Esophagus muscularis mucosa (tissue), 4 donors: ENCODE measurements around the gene ADCY1. TPM values are rescaled to one million over a fixed set of nuclear protein-coding genes. Genes with fewer than 3 reads are reported as not detected.

ENCODE experiments used
- DNase-seq: peaks from one replicate; pipeline ENCODE4 v3.0.0-alpha.2; 2017; ENCODE audit errors: extremely low spot score
- H3K27ac ChIP-seq, 4 donors: fragments of 200-600 bp; sonication (generic); replicated peaks in 1 of 4; 1 replicate in 3 of 4; 2 replicates in 1 of 4; pipeline ENCODE4 v1.5.1; 2016 to 2019; ENCODE audit warnings: mild to moderate bottlenecking in 1 of 4
- H3K27me3 ChIP-seq, 4 donors: fragments of 200-600 bp; sonication (generic); one replicate each; pipeline versions ENCODE4 v1.5.1 to v1.6.0; 2016 to 2019
- H3K36me3 ChIP-seq, 4 donors: fragments of 200-600 bp; sonication (generic); one replicate each; pipeline ENCODE4 v1.5.1; 2016 to 2019
- H3K4me1 ChIP-seq, 4 donors: fragments of 200-600 bp; sonication (generic); one replicate each; pipeline ENCODE4 v1.5.1; 2016 to 2019
- H3K4me3 ChIP-seq, 4 donors: fragments of 200-600 bp; sonication (generic); 1 replicate in 2 of 4; 2 replicates in 2 of 4; pipeline ENCODE4 v1.5.1; 2016 to 2019; ENCODE audit warnings: mild to moderate bottlenecking in 4 of 4, moderate library complexity in 1 of 4
- H3K9me3 ChIP-seq, 4 donors: fragments of 200-600 bp; sonication (generic); 1 replicate in 3 of 4; 2 replicates in 1 of 4; pipeline ENCODE4 v1.5.1; 2016 to 2019
- EP300 ChIP-seq: sonication (generic); formaldehyde crosslinking; IDR thresholded peaks from one replicate; pipeline ENCODE4 v1.6.1; 2017; ENCODE audit warnings: antibody characterized with exemption
- POLR2A ChIP-seq: fragments of 450-650 bp; IDR thresholded peaks from one replicate; pipeline ENCODE4 v1.6.1; 2017; ENCODE audit warnings: antibody characterized with exemption, moderate library complexity, mild to moderate bottlenecking, low read depth
- POLR2AphosphoS5 ChIP-seq, 2 donors: sonication (generic); formaldehyde crosslinking; IDR thresholded peaks; one replicate each; pipeline ENCODE4 v1.6.1; 2017; ENCODE audit warnings: antibody characterized with exemption in 2 of 2
- WGBS: methylation state at CpG from one replicate; pipeline ENCODE4 v1.1.5; 2018; 5-methylcytosine and 5-hydroxymethylcytosine counted together
- intact Hi-C: fragments of 100-400 bp; cut with DNase I; formaldehyde crosslinking; loops from one replicate; pipeline ENCODE4 v1.15.1; 2023
- total RNA-seq, 4 donors: library from RNA; depleted of rRNA; stranded (reverse); fragments of >200 nt; gene quantifications; one replicate each; pipeline versions ENCODE4 v1.1.0 to v1.2.1, GENCODE V29; 2016
- TF ChIP-seq, protein P1 (sequence below), 3 experiments: fragments of 200-600 bp in 2 of 3; fragments of 450-650 bp in 1 of 3; sonication (generic) in 2 of 3; IDR thresholded peaks; one replicate each; pipeline ENCODE4 v1.5.1; 2017 to 2019; ENCODE audit warnings: antibody characterized with exemption in 3 of 3, mild to moderate bottlenecking in 2 of 3, moderate library complexity in 1 of 3

ADCY1 gene
- total RNA-seq, 4 donors from 2014 or later: 0.42 to 2.1 (median 1.2) TPM

DNA sequence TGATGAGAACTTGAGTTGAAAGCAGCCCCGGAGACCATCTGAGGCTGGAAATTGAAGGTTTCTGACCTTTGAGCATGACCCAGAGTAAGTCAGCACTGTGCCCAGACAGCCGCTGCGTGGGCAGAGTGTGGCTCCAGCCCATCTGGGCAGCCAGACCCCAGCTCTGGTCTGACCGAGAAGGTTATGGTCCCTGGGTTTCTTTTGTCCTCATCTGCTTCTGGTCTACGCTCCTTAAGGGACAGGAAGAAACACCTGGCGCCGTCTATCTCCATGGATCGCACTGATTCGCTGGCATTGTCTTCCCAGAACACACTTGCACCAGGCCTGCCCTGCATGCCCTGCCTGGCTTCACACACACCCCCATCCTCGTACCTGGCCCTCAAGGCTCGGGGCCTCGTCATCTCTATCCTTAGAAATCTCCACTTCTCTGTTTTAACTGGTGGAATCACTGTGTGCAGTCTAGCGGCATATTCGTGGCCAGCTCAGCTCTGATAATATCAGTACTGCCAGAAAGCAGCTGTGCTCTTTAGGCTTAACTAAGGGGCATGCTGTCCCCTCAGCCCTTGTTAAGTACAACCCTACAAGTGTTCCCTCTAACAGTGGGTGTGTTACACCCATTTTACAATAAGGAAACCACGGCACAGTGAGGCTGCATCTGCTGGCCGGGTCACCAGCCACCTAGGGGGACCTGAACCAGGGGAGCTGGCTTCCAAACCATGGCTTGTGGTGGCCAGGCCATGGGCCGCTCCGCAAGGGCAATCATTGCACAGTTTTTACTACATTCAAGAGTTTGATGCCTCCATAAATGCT is 127.7 kb downstream of the ADCY1 start:
- intact Hi-C loops: no loop called here
- no peak overlapping the region for H3K4me3 ChIP-seq
- WGBS: 81% methylated on average over 18 of the region's 18 CpGs
- H3K36me3 ChIP-seq: no peaks in the 10 kb centered on the region
- TF ChIP-seq EP300: no peak
- TF ChIP-seq POLR2AphosphoS5 (IDR thresholded peaks at IDR 0.05): no peak
- TF ChIP-seq POLR2A: no peak
- TF ChIP-seq, protein P1, sequence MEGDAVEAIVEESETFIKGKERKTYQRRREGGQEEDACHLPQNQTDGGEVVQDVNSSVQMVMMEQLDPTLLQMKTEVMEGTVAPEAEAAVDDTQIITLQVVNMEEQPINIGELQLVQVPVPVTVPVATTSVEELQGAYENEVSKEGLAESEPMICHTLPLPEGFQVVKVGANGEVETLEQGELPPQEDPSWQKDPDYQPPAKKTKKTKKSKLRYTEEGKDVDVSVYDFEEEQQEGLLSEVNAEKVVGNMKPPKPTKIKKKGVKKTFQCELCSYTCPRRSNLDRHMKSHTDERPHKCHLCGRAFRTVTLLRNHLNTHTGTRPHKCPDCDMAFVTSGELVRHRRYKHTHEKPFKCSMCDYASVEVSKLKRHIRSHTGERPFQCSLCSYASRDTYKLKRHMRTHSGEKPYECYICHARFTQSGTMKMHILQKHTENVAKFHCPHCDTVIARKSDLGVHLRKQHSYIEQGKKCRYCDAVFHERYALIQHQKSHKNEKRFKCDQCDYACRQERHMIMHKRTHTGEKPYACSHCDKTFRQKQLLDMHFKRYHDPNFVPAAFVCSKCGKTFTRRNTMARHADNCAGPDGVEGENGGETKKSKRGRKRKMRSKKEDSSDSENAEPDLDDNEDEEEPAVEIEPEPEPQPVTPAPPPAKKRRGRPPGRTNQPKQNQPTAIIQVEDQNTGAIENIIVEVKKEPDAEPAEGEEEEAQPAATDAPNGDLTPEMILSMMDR (IDR thresholded peaks at IDR 0.05): no peak
- no peak overlapping the region for H3K27ac ChIP-seq
- no peaks in the 10 kb centered on the region for H3K9me3 ChIP-seq
- no peaks in the 10 kb centered on the region for H3K27me3 ChIP-seq
- no peak for DNase-seq
- peaks cover 0 to 8% (median 6%) of the 10 kb centered on the region in 4 donors for H3K4me1 ChIP-seq

DNA sequence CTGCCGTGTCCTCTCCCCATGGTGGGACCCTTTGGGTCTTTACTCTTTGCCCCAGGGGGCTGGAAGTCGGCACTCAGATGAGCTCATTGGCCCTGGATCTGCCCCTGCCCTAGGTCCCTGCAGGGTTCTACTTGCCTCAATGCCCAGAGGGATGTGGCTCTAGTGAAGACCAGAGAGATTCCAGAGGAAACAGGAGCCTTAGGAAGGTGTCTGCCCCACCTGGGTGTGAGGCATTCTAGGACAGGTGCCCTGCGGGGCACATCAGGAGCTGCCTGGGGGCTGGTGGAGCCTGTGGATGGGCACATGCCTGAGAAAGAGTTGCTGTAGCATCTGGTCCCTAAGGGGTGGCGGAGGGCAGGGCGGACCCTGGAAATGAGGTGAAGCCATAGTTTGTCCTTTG is 128.6 kb downstream of the ADCY1 start:
- intact Hi-C loops: no loop called here
- H3K4me1 ChIP-seq: peaks cover 0 to 8% (median 6%) of the 10 kb centered on the region in 4 donors
- DNase-seq: no peak
- H3K27me3 ChIP-seq: no peaks in the 10 kb centered on the region
- no peak overlapping the region for H3K27ac ChIP-seq
- no peaks in the 10 kb centered on the region for H3K36me3 ChIP-seq
- TF ChIP-seq, protein P1 (IDR thresholded peaks at IDR 0.05): no peak
- no peak for TF ChIP-seq POLR2AphosphoS5 (IDR thresholded peaks at IDR 0.05)
- TF ChIP-seq EP300: no peak
- TF ChIP-seq POLR2A: no peak
- H3K4me3 ChIP-seq: no peak overlapping the region
- WGBS: 87% methylated on average over 5 of the region's 5 CpGs
- H3K9me3 ChIP-seq: no peaks in the 10 kb centered on the region

DNA sequence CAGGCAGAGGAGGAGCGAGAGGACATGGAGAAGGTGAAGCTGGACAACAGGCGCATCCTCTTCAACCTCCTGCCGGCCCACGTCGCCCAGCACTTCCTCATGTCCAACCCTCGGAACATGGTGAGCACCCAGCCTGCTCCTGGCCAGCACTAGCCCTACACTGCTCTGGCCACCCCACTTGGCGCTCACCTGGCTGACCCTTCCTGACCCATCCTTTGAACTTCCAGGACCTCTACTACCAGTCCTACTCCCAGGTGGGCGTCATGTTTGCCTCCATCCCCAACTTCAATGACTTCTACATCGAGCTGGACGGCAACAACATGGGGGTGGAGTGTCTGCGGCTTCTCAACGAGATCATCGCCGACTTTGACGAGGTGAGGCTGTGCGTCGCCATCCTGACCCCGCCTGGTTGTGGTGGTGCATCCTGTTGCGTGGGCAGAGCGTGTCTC is 129.2 kb downstream of the ADCY1 start:
- no peak overlapping the region for H3K4me3 ChIP-seq
- 89% methylated on average over 16 of the region's 20 CpGs for WGBS
- no peak overlapping the region for H3K27ac ChIP-seq
- DNase-seq: no peak
- no peak for TF ChIP-seq EP300
- TF ChIP-seq POLR2AphosphoS5 (IDR thresholded peaks at IDR 0.05): no peak
- TF ChIP-seq POLR2A: no peak
- TF ChIP-seq, protein P1 (IDR thresholded peaks at IDR 0.05): no peak
- H3K4me1 ChIP-seq: peaks cover 0 to 8% (median 6%) of the 10 kb centered on the region in 4 donors
- no peaks in the 10 kb centered on the region for H3K9me3 ChIP-seq
- no peaks in the 10 kb centered on the region for H3K36me3 ChIP-seq
- intact Hi-C loops: no loop called here
- no peaks in the 10 kb centered on the region for H3K27me3 ChIP-seq

DNA sequence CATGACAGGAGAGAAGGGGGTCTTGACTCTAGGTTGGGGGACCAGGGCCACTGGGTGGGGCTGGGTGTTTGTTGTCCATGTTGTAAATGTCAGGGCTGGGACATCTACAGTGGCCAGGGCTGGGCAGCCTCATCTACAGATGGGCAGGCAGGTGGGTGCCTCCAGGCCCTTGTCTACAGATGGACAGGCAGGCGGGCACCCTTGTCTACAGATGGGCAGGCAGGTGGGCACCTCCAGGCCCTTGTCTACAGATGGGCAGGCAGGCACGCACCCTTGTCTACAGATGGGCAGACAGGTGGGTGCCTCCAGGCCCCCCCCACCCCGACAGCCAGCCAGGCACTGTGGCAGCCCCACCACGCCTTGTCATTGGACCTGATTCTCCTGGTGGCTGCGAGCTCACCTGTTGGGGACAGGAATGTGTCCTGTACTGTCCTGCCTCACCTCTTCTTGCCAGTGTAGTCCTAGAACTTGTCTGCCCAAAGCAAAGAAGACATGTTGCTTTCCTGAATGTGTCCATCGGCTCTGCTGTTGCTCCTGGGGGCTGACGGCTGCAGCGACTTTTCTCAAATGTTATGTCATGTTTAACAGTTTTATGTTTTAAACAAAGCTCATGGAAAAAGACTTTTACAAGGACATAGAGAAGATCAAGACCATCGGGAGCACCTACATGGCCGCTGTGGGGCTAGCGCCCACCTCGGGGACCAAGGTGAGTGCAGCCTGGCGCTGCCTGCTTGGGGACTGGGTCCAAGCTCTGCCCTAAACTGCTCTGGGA is 129.9 kb downstream of the ADCY1 start:
- Histone ChIP-seq H3K9me3 (no peaks in the 10 kb centered on the region), H3K27ac (no peak overlapping the region), H3K36me3 (no peaks in the 10 kb centered on the region), H3K4me1 (peaks cover 0 to 8% (median 6%) of the 10 kb centered on the region in 4 donors), H3K4me3 (no peak overlapping the region), H3K27me3 (no peaks in the 10 kb centered on the region)
- 91% methylated on average over 10 of the region's 13 CpGs for WGBS
- no peak for TF ChIP-seq EP300
- TF ChIP-seq POLR2A: no peak
- TF ChIP-seq, protein P1 (IDR thresholded peaks at IDR 0.05): no peak
- TF ChIP-seq POLR2AphosphoS5 (IDR thresholded peaks at IDR 0.05): no peak
- DNase-seq: no peak
- intact Hi-C loops: no loop called here
